VCaP (cell line): ENCODE measurements around the gene PDF.
"Not testable (repeated sequence)": the region's sequence is repeated elsewhere in the genome, so short reads cannot be mapped to it uniquely, and the experiment has no call there.

Source experiments
- H3K27ac ChIP-seq: fragments of 450-650 bp; 2 replicates; pipeline ENCODE4 v1.5.1; 2017
- TF ChIP-seq, protein P1 (sequence below): fragments of 450-650 bp; conservative IDR thresholded peaks from 2 replicates; pipeline ENCODE4 v1.5.1; 2017; ENCODE audit warnings: mild to moderate bottlenecking, moderate library complexity

PDF gene

GRCh38 chr16:69302301-69302700 lies 28.1 kb downstream of the PDF start:
- no peak overlapping the region for H3K27ac ChIP-seq
- TF ChIP-seq, protein P1, sequence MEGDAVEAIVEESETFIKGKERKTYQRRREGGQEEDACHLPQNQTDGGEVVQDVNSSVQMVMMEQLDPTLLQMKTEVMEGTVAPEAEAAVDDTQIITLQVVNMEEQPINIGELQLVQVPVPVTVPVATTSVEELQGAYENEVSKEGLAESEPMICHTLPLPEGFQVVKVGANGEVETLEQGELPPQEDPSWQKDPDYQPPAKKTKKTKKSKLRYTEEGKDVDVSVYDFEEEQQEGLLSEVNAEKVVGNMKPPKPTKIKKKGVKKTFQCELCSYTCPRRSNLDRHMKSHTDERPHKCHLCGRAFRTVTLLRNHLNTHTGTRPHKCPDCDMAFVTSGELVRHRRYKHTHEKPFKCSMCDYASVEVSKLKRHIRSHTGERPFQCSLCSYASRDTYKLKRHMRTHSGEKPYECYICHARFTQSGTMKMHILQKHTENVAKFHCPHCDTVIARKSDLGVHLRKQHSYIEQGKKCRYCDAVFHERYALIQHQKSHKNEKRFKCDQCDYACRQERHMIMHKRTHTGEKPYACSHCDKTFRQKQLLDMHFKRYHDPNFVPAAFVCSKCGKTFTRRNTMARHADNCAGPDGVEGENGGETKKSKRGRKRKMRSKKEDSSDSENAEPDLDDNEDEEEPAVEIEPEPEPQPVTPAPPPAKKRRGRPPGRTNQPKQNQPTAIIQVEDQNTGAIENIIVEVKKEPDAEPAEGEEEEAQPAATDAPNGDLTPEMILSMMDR = no peak

DNA sequence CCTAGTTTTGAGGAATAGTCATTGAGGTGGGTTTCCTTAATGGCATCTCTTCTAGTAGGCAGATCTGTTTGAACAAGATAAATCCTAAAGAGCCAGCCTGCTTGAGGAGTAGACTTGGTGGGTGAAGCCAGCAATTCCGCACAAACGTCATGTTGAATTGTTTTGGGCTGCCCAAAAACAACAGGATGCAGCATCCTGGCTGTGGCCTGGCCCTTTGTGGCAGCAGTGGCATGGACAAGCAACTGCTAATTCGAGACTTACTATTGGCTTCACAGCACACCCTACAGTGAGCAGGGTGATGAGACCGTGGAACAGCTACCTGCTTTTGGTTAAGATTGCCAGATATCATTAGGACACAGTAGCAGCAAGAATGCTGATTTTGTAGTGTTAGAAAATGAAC lies 28.5 kb downstream of the PDF start:
- no peak overlapping the region for H3K27ac ChIP-seq
- TF ChIP-seq, protein P1 = no peak

- TF ChIP-seq, protein P1 = no peak
- H3K27ac ChIP-seq = no peak overlapping the region
Measured at GRCh38 chr16:69301187-69301586, 29.2 kb downstream of the PDF start.

DNA sequence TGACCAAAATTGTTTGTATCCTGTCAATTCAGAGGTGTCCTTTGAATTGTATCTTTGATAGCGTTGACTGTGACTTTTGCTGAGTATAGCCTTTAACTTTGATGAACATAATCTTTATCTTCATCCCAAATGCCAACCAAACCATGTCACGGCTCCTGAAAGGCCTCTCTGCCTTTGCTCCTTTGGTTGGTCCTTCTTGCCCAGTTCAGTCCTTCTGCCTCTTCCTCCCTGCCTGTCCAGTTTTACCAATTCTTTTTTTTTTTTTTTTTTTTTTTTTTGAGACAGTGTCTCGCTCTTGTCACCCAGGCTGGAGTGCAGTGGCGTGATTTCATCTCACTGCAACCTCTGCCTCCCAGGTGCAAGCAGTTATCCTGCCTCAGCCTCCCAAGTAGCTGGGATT lies 32.1 kb downstream of the PDF start:
- no peak overlapping the region for H3K27ac ChIP-seq
- TF ChIP-seq, protein P1 = no peak

- H3K27ac ChIP-seq = not testable (repeated sequence)
Measured at GRCh38 chr16:69296771-69297170, 33.6 kb downstream of the PDF start.

DNA sequence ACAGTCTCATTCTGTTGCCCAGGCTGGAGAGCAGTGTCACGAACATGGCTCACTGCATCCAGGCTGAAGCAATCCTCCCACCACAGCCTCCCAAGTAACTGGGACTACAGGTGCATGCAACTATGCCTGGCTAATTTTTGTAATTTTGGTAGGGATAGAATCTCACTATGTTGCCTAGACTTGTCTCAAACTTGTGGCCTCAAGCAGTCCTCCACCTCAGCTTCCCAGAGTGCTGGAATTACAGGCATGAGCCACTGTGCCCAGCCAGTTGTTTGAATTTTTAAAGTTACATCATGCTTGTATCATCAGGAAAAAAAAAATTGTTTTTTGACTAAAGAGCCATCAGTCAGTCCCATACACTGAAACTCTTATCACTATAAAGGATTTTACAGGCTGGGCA lies 36.3 kb downstream of the PDF start:
- H3K27ac ChIP-seq = no peak overlapping the region
- TF ChIP-seq, protein P1 = no peak

GRCh38 chr16:69293401-69293800 lies 37.0 kb downstream of the PDF start:
- TF ChIP-seq, protein P1 = no peak
- H3K27ac ChIP-seq = no peak overlapping the region

DNA sequence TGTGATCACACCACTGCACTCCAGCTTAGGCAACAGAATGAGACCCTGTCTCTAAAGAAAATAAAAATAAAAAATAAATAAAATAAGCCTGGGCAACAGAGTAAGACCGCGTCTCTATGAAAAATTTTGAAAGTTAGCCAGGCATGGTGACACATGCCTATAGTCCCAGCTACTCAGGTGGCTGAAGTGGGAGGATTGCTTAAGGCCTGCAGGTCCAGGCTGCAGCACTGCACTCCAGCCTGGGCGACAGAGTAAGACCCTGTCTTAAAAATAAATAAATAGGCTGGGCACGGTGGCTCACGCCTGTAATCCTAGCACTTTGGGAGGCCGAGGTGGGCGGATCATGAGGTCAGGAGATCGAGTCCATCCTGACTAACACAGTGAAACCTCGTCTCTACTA lies 38.7 kb downstream of the PDF start:
- H3K27ac ChIP-seq = not testable (repeated sequence)
